ENCODE results near the gene FAM13A. TPM values are rescaled to one million over a fixed set of nuclear protein-coding genes. Genes with fewer than 3 reads are reported as not detected.

FAM13A gene
- total and polyA plus RNA-seq, 10 donors, result 2.7 to 24.9 (median 18.3) TPM

- Histone ChIP-seq H3K27me3 (replicated peaks in 1 of 7) (no peaks in the 10 kb centered on the region), H3K4me1 (peaks cover 0 to 5% (median 0%) of the 10 kb centered on the region in 6 donors), H3K36me3 (peaks cover 4 to 100% (median 56%) of the 10 kb centered on the region in 6 donors), H3K27ac (no peak overlapping the region), H3K4me3 (no peak overlapping the region), H3K9me3 (peaks cover 0 to 6% (median 3%) of the 10 kb centered on the region in 8 donors)
- DNase-seq, result no peak
- 91 to 100% (median 93%) methylated on average over 2 of the region's 2 CpGs for WGBS, 5 donors
- intact Hi-C loops (cut with DNase I; ENCODE audit: low total_unique reads), result no loop called here
- TF ChIP-seq POLR2AphosphoS5 (IDR thresholded peaks at IDR 0.05), result no peak
- TF ChIP-seq POLR2A (IDR thresholded peaks at IDR 0.05), result no peak
- TF ChIP-seq CTCF (IDR thresholded peaks at IDR 0.05 in 8 of 11, conservative IDR thresholded peaks at IDR 0.05 in 3 of 11), result no peak
Measured at GRCh38 chr4:88722828-88723227, 334.2 kb downstream of the FAM13A start.

GRCh38 chr4:88722276-88722780, 334.7 kb downstream of the FAM13A start:
- DNase-seq, result no peak
- peaks cover 0 to 5% (median 0%) of the 10 kb centered on the region in 6 donors for H3K4me1 ChIP-seq
- TF ChIP-seq POLR2A (IDR thresholded peaks at IDR 0.05), result no peak
- TF ChIP-seq CTCF (IDR thresholded peaks at IDR 0.05 in 8 of 11, conservative IDR thresholded peaks at IDR 0.05 in 3 of 11), result no peak
- no peak for TF ChIP-seq POLR2AphosphoS5 (IDR thresholded peaks at IDR 0.05)
- H3K4me3 ChIP-seq, result no peak overlapping the region
- H3K27me3 ChIP-seq (replicated peaks in 1 of 7), result no peaks in the 10 kb centered on the region
- H3K27ac ChIP-seq, result no peak overlapping the region
- intact Hi-C loops (cut with DNase I; ENCODE audit: low total_unique reads), result no loop called here
- WGBS, 5 donors, result 91 to 97% (median 95%) methylated on average over 10 of the region's 10 CpGs
- H3K36me3 ChIP-seq, result peaks cover 4 to 100% (median 56%) of the 10 kb centered on the region in 6 donors
- H3K9me3 ChIP-seq, result peaks cover under 1 to 11% (median 8%) of the 10 kb centered on the region in 8 donors

GRCh38 chr4:88720451-88721428, 336.2 kb downstream of the FAM13A start:
- H3K4me3 ChIP-seq, result no peak overlapping the region
- no peak overlapping the region for H3K27ac ChIP-seq
- peaks cover 0 to 100% (median 57%) of the 10 kb centered on the region in 6 donors for H3K36me3 ChIP-seq
- 91 to 95% (median 94%) methylated on average over 10 of the region's 10 CpGs for WGBS, 5 donors
- DNase-seq, result no peak
- H3K9me3 ChIP-seq, result peaks cover 8 to 27% (median 24%) of the 10 kb centered on the region in 8 donors
- TF ChIP-seq CTCF (IDR thresholded peaks at IDR 0.05 in 8 of 11, conservative IDR thresholded peaks at IDR 0.05 in 3 of 11) (no peak), POLR2AphosphoS5 (IDR thresholded peaks at IDR 0.05) (no peak)
- H3K27me3 ChIP-seq (replicated peaks in 1 of 7), result no peaks in the 10 kb centered on the region
- peaks cover 0 to 5% (median 0%) of the 10 kb centered on the region in 6 donors for H3K4me1 ChIP-seq
- intact Hi-C loops (cut with DNase I; ENCODE audit: low total_unique reads), result no loop called here

GRCh38 chr4:88719381-88719780, 337.6 kb downstream of the FAM13A start:
- intact Hi-C loops (cut with DNase I; ENCODE audit: low total_unique reads), result no loop called here
- Histone ChIP-seq H3K27ac (peak overlapping the region in 2 of 8 donors; percentile 12 to 62), H3K9me3 (peaks cover 8 to 32% (median 27%) of the 10 kb centered on the region in 8 donors), H3K4me1 (peaks cover 0 to 5% (median 0%) of the 10 kb centered on the region in 6 donors), H3K4me3 (no peak overlapping the region), H3K27me3 (replicated peaks in 1 of 7) (no peaks in the 10 kb centered on the region), H3K36me3 (peaks cover 0 to 100% (median 54%) of the 10 kb centered on the region in 6 donors)
- 83 to 100% (median 91%) methylated on average over 1 of the region's 1 CpG for WGBS, 5 donors
- no peak for DNase-seq
- no peak for TF ChIP-seq POLR2A (IDR thresholded peaks at IDR 0.05)
- TF ChIP-seq POLR2AphosphoS5 (IDR thresholded peaks at IDR 0.05), result no peak
- TF ChIP-seq CTCF (IDR thresholded peaks at IDR 0.05 in 8 of 11, conservative IDR thresholded peaks at IDR 0.05 in 3 of 11), result no peak
